Measurements from ENCODE around the gene CDC45.

Gene CDC45

GRCh38 chr22:19488884-19489843 is 9.4 kb downstream of the CDC45 start:
- H3K27me3 Mint-ChIP-seq = no peaks in the 10 kb centered on the region
- H3K4me3 Mint-ChIP-seq = no peak overlapping the region
- H3K4me1 Mint-ChIP-seq = peaks cover 5% of the 10 kb centered on the region
- peaks cover 41% of the 10 kb centered on the region for H3K36me3 Mint-ChIP-seq
- no peak overlapping the region for H3K27ac Mint-ChIP-seq
- no peak for DNase-seq
- no peaks in the 10 kb centered on the region for H3K9me3 Mint-ChIP-seq
- CTCF ChIA-PET = no interaction called here

GRCh38 chr22:19490628-19491230 is 11.0 kb downstream of the CDC45 start:
- no peak overlapping the region for H3K4me3 Mint-ChIP-seq
- no peak for DNase-seq
- peaks cover 32% of the 10 kb centered on the region for H3K36me3 Mint-ChIP-seq
- CTCF ChIA-PET = interaction anchor here (0.7 kb wide), 1 partner anchor 128 kb away, joined by 3 read pairs; no protein-coding TSS in a partner anchor
- H3K27me3 Mint-ChIP-seq = no peaks in the 10 kb centered on the region
- peaks cover 8% of the 10 kb centered on the region for H3K4me1 Mint-ChIP-seq
- no peak overlapping the region for H3K27ac Mint-ChIP-seq
- no peaks in the 10 kb centered on the region for H3K9me3 Mint-ChIP-seq

GRCh38 chr22:19492504-19493174 is 12.9 kb downstream of the CDC45 start:
- CTCF ChIA-PET = interaction anchor here (0.6 to 1.0 kb wide), 2 partner anchors 137 to 272 kb away, joined by 3 read pairs; no protein-coding TSS in a partner anchor
- no peak overlapping the region for H3K4me3 Mint-ChIP-seq
- no peak overlapping the region for H3K27ac Mint-ChIP-seq
- H3K4me1 Mint-ChIP-seq = peaks cover 12% of the 10 kb centered on the region
- H3K9me3 Mint-ChIP-seq = no peaks in the 10 kb centered on the region
- H3K36me3 Mint-ChIP-seq = peaks cover 37% of the 10 kb centered on the region
- no peaks in the 10 kb centered on the region for H3K27me3 Mint-ChIP-seq
- no peak for DNase-seq

GRCh38 chr22:19494001-19494560 is 14.4 kb downstream of the CDC45 start:
- Mint-ChIP-seq H3K27ac (no peak overlapping the region), H3K36me3 (peaks cover 40% of the 10 kb centered on the region), H3K27me3 (no peaks in the 10 kb centered on the region), H3K9me3 (no peaks in the 10 kb centered on the region), H3K4me3 (no peak overlapping the region), H3K4me1 (peaks cover 12% of the 10 kb centered on the region)
- CTCF ChIA-PET = interaction anchor here (1.0 kb wide), 1 partner anchor 136 kb away, joined by 3 read pairs; no protein-coding TSS in a partner anchor
- DNase-seq = no peak

- Mint-ChIP-seq H3K27me3 (no peaks in the 10 kb centered on the region), H3K9me3 (no peaks in the 10 kb centered on the region), H3K4me3 (no peak overlapping the region), H3K36me3 (peaks cover 38% of the 10 kb centered on the region), H3K27ac (peak overlapping the region; percentile 33), H3K4me1 (peaks cover 12% of the 10 kb centered on the region)
- no peak for DNase-seq
- CTCF ChIA-PET = no interaction called here
Observed at GRCh38 chr22:19494676-19495173, 15.0 kb downstream of the CDC45 start.

GRCh38 chr22:19495562-19496323 is 16.0 kb downstream of the CDC45 start:
- Mint-ChIP-seq H3K27me3 (no peaks in the 10 kb centered on the region), H3K4me1 (peaks cover 10% of the 10 kb centered on the region)
- CTCF ChIA-PET = interaction anchor here (0.7 to 4.2 kb wide), 5 partner anchors 10 to 136 kb away, joined by 3 to 29 read pairs (median 5); no protein-coding TSS in a partner anchor

GRCh38 chr22:19496324-19496630 is 16.6 kb downstream of the CDC45 start:
- H3K4me3 Mint-ChIP-seq = no peak overlapping the region
- CTCF ChIA-PET = interaction anchor here (0.7 to 4.2 kb wide), 5 partner anchors 9 to 136 kb away, joined by 3 to 29 read pairs (median 5); no protein-coding TSS in a partner anchor
- H3K27me3 Mint-ChIP-seq = no peaks in the 10 kb centered on the region
- H3K9me3 Mint-ChIP-seq = no peaks in the 10 kb centered on the region
- H3K27ac Mint-ChIP-seq = no peak overlapping the region
- DNase-seq = no peak
- H3K4me1 Mint-ChIP-seq = peaks cover 10% of the 10 kb centered on the region
- H3K36me3 Mint-ChIP-seq = peaks cover 36% of the 10 kb centered on the region

More at GRCh38 chr22:19495562-19496323, 16.0 kb downstream of the CDC45 start:
- no peak for DNase-seq
- Mint-ChIP-seq H3K9me3 (no peaks in the 10 kb centered on the region), H3K27ac (peak overlapping the region; percentile 13), H3K4me3 (no peak overlapping the region), H3K36me3 (peaks cover 37% of the 10 kb centered on the region)

GRCh38 chr22:19497245-19497644 is 17.5 kb downstream of the CDC45 start:
- CTCF ChIA-PET = interaction anchor here (0.9 to 4.2 kb wide), 2 partner anchors 9 to 132 kb away, joined by 3 to 29 read pairs; no protein-coding TSS in a partner anchor
- DNase-seq = no peak

GRCh38 chr22:19498154-19498865 is 18.6 kb downstream of the CDC45 start:
- H3K4me3 Mint-ChIP-seq = no peak overlapping the region
- H3K27ac Mint-ChIP-seq = no peak overlapping the region
- no peaks in the 10 kb centered on the region for H3K27me3 Mint-ChIP-seq
- no peak for DNase-seq
- H3K36me3 Mint-ChIP-seq = peaks cover 26% of the 10 kb centered on the region
- CTCF ChIA-PET = interaction anchor here (0.7 to 4.2 kb wide), 3 partner anchors 10 to 358 kb away, joined by 3 to 29 read pairs (median 3); no protein-coding TSS in a partner anchor
- no peaks in the 10 kb centered on the region for H3K9me3 Mint-ChIP-seq
- peaks cover 9% of the 10 kb centered on the region for H3K4me1 Mint-ChIP-seq

More at GRCh38 chr22:19497245-19497644, 17.5 kb downstream of the CDC45 start:
- H3K27me3 Mint-ChIP-seq = no peaks in the 10 kb centered on the region
- no peak overlapping the region for H3K4me3 Mint-ChIP-seq
- peaks cover 10% of the 10 kb centered on the region for H3K4me1 Mint-ChIP-seq
- peaks cover 29% of the 10 kb centered on the region for H3K36me3 Mint-ChIP-seq
- no peak overlapping the region for H3K27ac Mint-ChIP-seq
- no peaks in the 10 kb centered on the region for H3K9me3 Mint-ChIP-seq

GRCh38 chr22:19498866-19499190 is 19.1 kb downstream of the CDC45 start:
- Mint-ChIP-seq H3K4me1 (peaks cover 14% of the 10 kb centered on the region), H3K27ac (no peak overlapping the region), H3K27me3 (no peaks in the 10 kb centered on the region), H3K4me3 (no peak overlapping the region), H3K9me3 (no peaks in the 10 kb centered on the region), H3K36me3 (peaks cover 26% of the 10 kb centered on the region)
- DNase-seq = no peak
- CTCF ChIA-PET = interaction anchor here (4.2 kb wide), 1 partner anchor 131 kb away, joined by 29 read pairs; no protein-coding TSS in a partner anchor

- H3K9me3 Mint-ChIP-seq = no peaks in the 10 kb centered on the region
- peaks cover 28% of the 10 kb centered on the region for H3K36me3 Mint-ChIP-seq
- no peak overlapping the region for H3K4me3 Mint-ChIP-seq
- no peak overlapping the region for H3K27ac Mint-ChIP-seq
- peaks cover 19% of the 10 kb centered on the region for H3K4me1 Mint-ChIP-seq
- no peaks in the 10 kb centered on the region for H3K27me3 Mint-ChIP-seq
- no peak for DNase-seq
- CTCF ChIA-PET = interaction anchor here (4.2 kb wide), 1 partner anchor 130 kb away, joined by 29 read pairs; no protein-coding TSS in a partner anchor
Observed at GRCh38 chr22:19499236-19499879, 19.6 kb downstream of the CDC45 start.

GRCh38 chr22:19499880-19500242 is 20.1 kb downstream of the CDC45 start:
- no peak overlapping the region for H3K4me3 Mint-ChIP-seq
- peaks cover 24% of the 10 kb centered on the region for H3K4me1 Mint-ChIP-seq
- no peak for DNase-seq
- CTCF ChIA-PET = no interaction called here
- H3K9me3 Mint-ChIP-seq = no peaks in the 10 kb centered on the region
- H3K27ac Mint-ChIP-seq = no peak overlapping the region
- H3K27me3 Mint-ChIP-seq = no peaks in the 10 kb centered on the region
- H3K36me3 Mint-ChIP-seq = peaks cover 31% of the 10 kb centered on the region
